Mononuclear cell (primary cell): ENCODE results near the gene MARCHF5. TPM values are rescaled to one million over a fixed set of nuclear protein-coding genes. Genes with fewer than 3 reads are reported as not detected.
"Not testable (repeated sequence)": the region's sequence is repeated elsewhere in the genome, so short reads cannot be mapped to it uniquely, and the experiment has no call there.

Experiments
- H3K27me3 ChIP-seq: 2 replicates; pipeline ENCODE4 v1.6.0; 2011; ENCODE audit warnings: low read length, control low read depth; ENCODE audit not compliant: insufficient read depth
- H3K4me1 ChIP-seq: 2 replicates; pipeline ENCODE4 v1.5.1; 2011; ENCODE audit warnings: mild to moderate bottlenecking, low read length, control low read depth; ENCODE audit not compliant: insufficient read depth
- H3K4me3 ChIP-seq: 2 replicates; pipeline ENCODE4 v1.5.1; 2011; ENCODE audit warnings: mild to moderate bottlenecking, low read length, moderate library complexity
- H3K9me3 ChIP-seq: 2 replicates; pipeline ENCODE4 v1.5.1; 2011; ENCODE audit warnings: low read depth, mild to moderate bottlenecking, control low read depth, low read length
- total RNA-seq: library from RNA; depleted of rRNA; stranded (reverse); fragments of >200 nt; gene quantifications from one replicate; pipeline ENCODE4 v1.2.3, GENCODE V29; 2012

The MARCHF5 gene
- total RNA-seq, 1 donor, result 24.1 TPM

- no peak overlapping the region for H3K4me3 ChIP-seq
- H3K27me3 ChIP-seq, result no peaks in the 10 kb centered on the region
- H3K4me1 ChIP-seq, result no peaks in the 10 kb centered on the region
- H3K9me3 ChIP-seq, result no peaks in the 10 kb centered on the region
Observed at GRCh38 chr10:92342796-92343195, 51.8 kb downstream of the MARCHF5 start.

- H3K4me1 ChIP-seq, H3K27me3 ChIP-seq, H3K4me3 ChIP-seq, H3K9me3 ChIP-seq: not testable (repeated sequence)
Observed at GRCh38 chr10:92345575-92345974, 54.6 kb downstream of the MARCHF5 start.

GRCh38 chr10:92347035-92347676, 56.2 kb downstream of the MARCHF5 start:
- not testable (repeated sequence) for H3K9me3 ChIP-seq, H3K27me3 ChIP-seq, H3K4me3 ChIP-seq, H3K4me1 ChIP-seq

- Histone ChIP-seq H3K4me3 (no peak overlapping the region), H3K9me3 (no peaks in the 10 kb centered on the region), H3K4me1 (no peaks in the 10 kb centered on the region), H3K27me3 (no peaks in the 10 kb centered on the region)
Observed at GRCh38 chr10:92350411-92350810, 59.4 kb downstream of the MARCHF5 start.

GRCh38 chr10:92354587-92354986, 63.6 kb downstream of the MARCHF5 start:
- Histone ChIP-seq H3K27me3 (no peaks in the 10 kb centered on the region), H3K4me1 (no peaks in the 10 kb centered on the region), H3K4me3 (no peak overlapping the region), H3K9me3 (no peaks in the 10 kb centered on the region)

GRCh38 chr10:92356041-92356440, 65.1 kb downstream of the MARCHF5 start:
- Histone ChIP-seq H3K4me1 (no peaks in the 10 kb centered on the region), H3K4me3 (no peak overlapping the region), H3K9me3 (no peaks in the 10 kb centered on the region), H3K27me3 (no peaks in the 10 kb centered on the region)

GRCh38 chr10:92363498-92363897, 72.5 kb downstream of the MARCHF5 start:
- no peak overlapping the region for H3K4me3 ChIP-seq
- H3K4me1 ChIP-seq, result no peaks in the 10 kb centered on the region

GRCh38 chr10:92366412-92367021, 75.5 kb downstream of the MARCHF5 start:
- H3K4me3 ChIP-seq, result no peak overlapping the region
- H3K27me3 ChIP-seq, result no peaks in the 10 kb centered on the region
- no peaks in the 10 kb centered on the region for H3K9me3 ChIP-seq
- no peaks in the 10 kb centered on the region for H3K4me1 ChIP-seq

More at GRCh38 chr10:92363498-92363897, 72.5 kb downstream of the MARCHF5 start:
- H3K9me3 ChIP-seq, result no peaks in the 10 kb centered on the region
- H3K27me3 ChIP-seq, result no peaks in the 10 kb centered on the region

GRCh38 chr10:92377962-92378361, 87.0 kb downstream of the MARCHF5 start:
- Histone ChIP-seq H3K9me3 (no peaks in the 10 kb centered on the region), H3K27me3 (no peaks in the 10 kb centered on the region), H3K4me1 (no peaks in the 10 kb centered on the region), H3K4me3 (no peak overlapping the region)

GRCh38 chr10:92381543-92381954, 90.6 kb downstream of the MARCHF5 start:
- Histone ChIP-seq H3K27me3 (no peaks in the 10 kb centered on the region), H3K4me3 (no peak overlapping the region), H3K9me3 (no peaks in the 10 kb centered on the region), H3K4me1 (no peaks in the 10 kb centered on the region)

GRCh38 chr10:92382631-92383030, 91.7 kb downstream of the MARCHF5 start:
- Histone ChIP-seq H3K27me3 (no peaks in the 10 kb centered on the region), H3K4me3 (no peak overlapping the region), H3K9me3 (no peaks in the 10 kb centered on the region), H3K4me1 (no peaks in the 10 kb centered on the region)

GRCh38 chr10:92384741-92385140, 93.8 kb downstream of the MARCHF5 start:
- no peak overlapping the region for H3K4me3 ChIP-seq
- H3K4me1 ChIP-seq, result no peaks in the 10 kb centered on the region
- no peaks in the 10 kb centered on the region for H3K27me3 ChIP-seq
- no peaks in the 10 kb centered on the region for H3K9me3 ChIP-seq

- no peaks in the 10 kb centered on the region for H3K4me1 ChIP-seq
- H3K9me3 ChIP-seq, result no peaks in the 10 kb centered on the region
- H3K27me3 ChIP-seq, result no peaks in the 10 kb centered on the region
- no peak overlapping the region for H3K4me3 ChIP-seq
Observed at GRCh38 chr10:92385831-92386230, 94.9 kb downstream of the MARCHF5 start.

- Histone ChIP-seq H3K4me1 (no peaks in the 10 kb centered on the region), H3K9me3 (no peaks in the 10 kb centered on the region), H3K27me3 (no peaks in the 10 kb centered on the region), H3K4me3 (no peak overlapping the region)
Observed at GRCh38 chr10:92387289-92387940, 96.4 kb downstream of the MARCHF5 start.

- H3K27me3 ChIP-seq, H3K4me3 ChIP-seq, H3K9me3 ChIP-seq: not testable (repeated sequence)
Observed at GRCh38 chr10:92393173-92393572, 102.2 kb downstream of the MARCHF5 start.

GRCh38 chr10:92395271-92395670, 104.3 kb downstream of the MARCHF5 start:
- Histone ChIP-seq H3K4me1 (no peaks in the 10 kb centered on the region), H3K4me3 (no peak overlapping the region), H3K9me3 (no peaks in the 10 kb centered on the region), H3K27me3 (no peaks in the 10 kb centered on the region)

More at GRCh38 chr10:92393173-92393572, 102.2 kb downstream of the MARCHF5 start:
- not testable (repeated sequence) for H3K4me1 ChIP-seq
